ENCODE measurements around the gene DENND5B.

Gene DENND5B

DNA sequence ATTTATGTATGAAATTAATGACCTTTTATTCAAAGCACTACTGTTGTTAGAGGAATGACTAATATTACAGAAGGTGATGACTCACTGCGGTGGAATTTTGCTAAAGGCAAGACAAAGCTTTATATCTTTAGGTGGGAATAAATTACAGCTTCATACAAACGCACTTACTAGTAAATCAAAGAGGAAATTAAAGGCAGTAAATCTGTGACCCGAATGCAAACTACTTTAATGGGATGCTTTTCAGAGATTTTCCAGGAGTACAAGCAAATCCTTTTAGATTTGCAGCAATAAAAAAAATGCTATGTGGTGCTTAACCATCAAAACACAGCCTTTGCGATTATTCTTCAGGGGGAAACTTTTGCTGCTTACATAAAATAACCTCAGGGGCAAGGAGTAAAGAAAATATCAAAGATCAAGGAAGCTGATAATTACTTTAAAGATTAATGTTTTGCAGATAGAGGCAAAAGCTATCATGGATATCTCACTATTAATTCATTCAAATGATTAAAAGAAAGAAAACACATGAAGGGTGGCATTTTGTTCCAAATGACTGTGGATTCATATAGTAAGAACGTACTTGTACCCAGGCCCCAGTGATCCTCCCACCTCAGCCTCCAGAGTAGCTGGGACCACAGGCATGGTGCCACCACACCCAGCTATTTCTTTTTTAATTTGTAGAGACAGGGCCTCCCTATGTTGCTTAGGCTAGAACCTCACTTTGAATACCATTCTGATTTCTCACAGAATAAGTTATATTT lies 98.9 kb downstream of the DENND5B start (continued):
- TF ChIP-seq ZXDB (tag by site-specific recombination; IDR thresholded peaks at IDR 0.05), result peak; percentile 70
- no peak; the same call in 1 of the 2 replicates for TF ChIP-seq ZNF184 (tag by site-specific recombination; IDR thresholded peaks at IDR 0.05)
- TF ChIP-seq ZNF157 (tag by site-specific recombination; IDR thresholded peaks at IDR 0.05), result no peak
- TF ChIP-seq ZNF24 (tag by site-specific recombination; IDR thresholded peaks at IDR 0.05), result no peak
- TF ChIP-seq ZNF629 (tag by site-specific recombination; IDR thresholded peaks at IDR 0.05), result peak; percentile 39
- no peak for TF ChIP-seq GLI4 (tag by site-specific recombination; IDR thresholded peaks at IDR 0.05)
- no peak for TF ChIP-seq ZNF621 (tag by site-specific recombination; IDR thresholded peaks at IDR 0.05)
- no peak for TF ChIP-seq ZNF23 (tag by site-specific recombination; IDR thresholded peaks at IDR 0.05; ENCODE audit: borderline replicate concordance)
- TF ChIP-seq, protein P1, sequence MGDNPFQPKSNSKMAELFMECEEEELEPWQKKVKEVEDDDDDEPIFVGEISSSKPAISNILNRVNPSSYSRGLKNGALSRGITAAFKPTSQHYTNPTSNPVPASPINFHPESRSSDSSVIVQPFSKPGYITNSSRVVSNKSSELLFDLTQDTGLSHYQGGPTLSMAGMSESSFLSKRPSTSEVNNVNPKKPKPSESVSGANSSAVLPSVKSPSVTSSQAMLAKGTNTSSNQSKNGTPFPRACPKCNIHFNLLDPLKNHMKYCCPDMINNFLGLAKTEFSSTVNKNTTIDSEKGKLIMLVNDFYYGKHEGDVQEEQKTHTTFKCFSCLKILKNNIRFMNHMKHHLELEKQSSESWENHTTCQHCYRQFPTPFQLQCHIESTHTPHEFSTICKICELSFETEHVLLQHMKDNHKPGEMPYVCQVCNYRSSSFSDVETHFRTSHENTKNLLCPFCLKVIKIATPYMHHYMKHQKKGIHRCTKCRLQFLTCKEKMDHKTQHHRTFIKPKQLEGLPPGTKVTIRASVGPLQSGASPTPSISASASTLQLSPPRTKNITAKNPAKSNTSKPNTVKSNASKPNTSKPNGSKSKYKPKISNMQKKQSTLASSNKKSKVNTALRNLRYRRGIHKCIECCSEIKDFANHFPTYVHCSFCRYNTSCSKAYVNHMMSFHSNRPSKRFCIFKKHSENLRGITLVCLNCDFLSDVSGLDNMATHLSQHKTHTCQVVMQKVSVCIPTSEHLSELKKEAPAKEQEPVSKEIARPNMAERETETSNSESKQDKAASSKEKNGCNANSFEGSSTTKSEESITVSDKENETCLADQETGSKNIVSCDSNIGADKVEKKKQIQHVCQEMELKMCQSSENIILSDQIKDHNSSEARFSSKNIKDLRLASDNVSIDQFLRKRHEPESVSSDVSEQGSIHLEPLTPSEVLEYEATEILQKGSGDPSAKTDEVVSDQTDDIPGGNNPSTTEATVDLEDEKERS (tag by site-specific recombination; IDR thresholded peaks at IDR 0.05), result no peak
- TF ChIP-seq ZBTB8A (tag by site-specific recombination; IDR thresholded peaks at IDR 0.05), result peak; percentile 41
- no peak for TF ChIP-seq GLIS1 (tag by site-specific recombination; IDR thresholded peaks at IDR 0.05)
- TF ChIP-seq ZNF146 (tag by site-specific recombination; IDR thresholded peaks at IDR 0.05), result no peak
- no peak for TF ChIP-seq ZNF10 (tag by site-specific recombination; IDR thresholded peaks at IDR 0.05)
- TF ChIP-seq ZFP69B (tag by site-specific recombination; IDR thresholded peaks at IDR 0.05), result no peak
- TF ChIP-seq ZNF19 (tag by site-specific recombination; IDR thresholded peaks at IDR 0.05; ENCODE audit: low read depth), result no peak
- TF ChIP-seq, protein P2, sequence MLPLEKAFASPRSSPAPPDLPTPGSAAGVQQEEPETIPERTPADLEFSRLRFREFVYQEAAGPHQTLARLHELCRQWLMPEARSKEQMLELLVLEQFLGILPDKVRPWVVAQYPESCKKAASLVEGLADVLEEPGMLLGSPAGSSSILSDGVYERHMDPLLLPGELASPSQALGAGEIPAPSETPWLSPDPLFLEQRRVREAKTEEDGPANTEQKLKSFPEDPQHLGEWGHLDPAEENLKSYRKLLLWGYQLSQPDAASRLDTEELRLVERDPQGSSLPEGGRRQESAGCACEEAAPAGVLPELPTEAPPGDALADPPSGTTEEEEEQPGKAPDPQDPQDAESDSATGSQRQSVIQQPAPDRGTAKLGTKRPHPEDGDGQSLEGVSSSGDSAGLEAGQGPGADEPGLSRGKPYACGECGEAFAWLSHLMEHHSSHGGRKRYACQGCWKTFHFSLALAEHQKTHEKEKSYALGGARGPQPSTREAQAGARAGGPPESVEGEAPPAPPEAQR (tag by site-specific recombination; IDR thresholded peaks at IDR 0.05), result no peak
- TF ChIP-seq ZNF514 (tag by site-specific recombination; IDR thresholded peaks at IDR 0.05), result no peak
- no peak for TF ChIP-seq ZNF837 (tag by site-specific recombination; IDR thresholded peaks at IDR 0.05)
- no peak for TF ChIP-seq ZNF274 (IDR thresholded peaks at IDR 0.05; ENCODE audit: low read length)
- no peak for TF ChIP-seq ZNF274 (tag by site-specific recombination; IDR thresholded peaks at IDR 0.05; ENCODE audit: borderline replicate concordance)
- no peak for TF ChIP-seq ZNF664 (tag by site-specific recombination; IDR thresholded peaks at IDR 0.05)
- TF ChIP-seq, protein P3, sequence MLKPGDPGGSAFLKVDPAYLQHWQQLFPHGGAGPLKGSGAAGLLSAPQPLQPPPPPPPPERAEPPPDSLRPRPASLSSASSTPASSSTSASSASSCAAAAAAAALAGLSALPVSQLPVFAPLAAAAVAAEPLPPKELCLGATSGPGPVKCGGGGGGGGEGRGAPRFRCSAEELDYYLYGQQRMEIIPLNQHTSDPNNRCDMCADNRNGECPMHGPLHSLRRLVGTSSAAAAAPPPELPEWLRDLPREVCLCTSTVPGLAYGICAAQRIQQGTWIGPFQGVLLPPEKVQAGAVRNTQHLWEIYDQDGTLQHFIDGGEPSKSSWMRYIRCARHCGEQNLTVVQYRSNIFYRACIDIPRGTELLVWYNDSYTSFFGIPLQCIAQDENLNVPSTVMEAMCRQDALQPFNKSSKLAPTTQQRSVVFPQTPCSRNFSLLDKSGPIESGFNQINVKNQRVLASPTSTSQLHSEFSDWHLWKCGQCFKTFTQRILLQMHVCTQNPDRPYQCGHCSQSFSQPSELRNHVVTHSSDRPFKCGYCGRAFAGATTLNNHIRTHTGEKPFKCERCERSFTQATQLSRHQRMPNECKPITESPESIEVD (tag by site-specific recombination; IDR thresholded peaks at IDR 0.05), result peak; percentile 99
- TF ChIP-seq, protein P4, sequence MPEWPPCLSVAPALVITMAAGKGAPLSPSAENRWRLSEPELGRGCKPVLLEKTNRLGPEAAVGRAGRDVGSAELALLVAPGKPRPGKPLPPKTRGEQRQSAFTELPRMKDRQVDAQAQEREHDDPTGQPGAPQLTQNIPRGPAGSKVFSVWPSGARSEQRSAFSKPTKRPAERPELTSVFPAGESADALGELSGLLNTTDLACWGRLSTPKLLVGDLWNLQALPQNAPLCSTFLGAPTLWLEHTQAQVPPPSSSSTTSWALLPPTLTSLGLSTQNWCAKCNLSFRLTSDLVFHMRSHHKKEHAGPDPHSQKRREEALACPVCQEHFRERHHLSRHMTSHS (tag by site-specific recombination; IDR thresholded peaks at IDR 0.05), result no peak
- peak; percentile 100 for TF ChIP-seq GFI1B (tag by site-specific recombination; IDR thresholded peaks at IDR 0.05)
- no peak for TF ChIP-seq ZNF677 (tag by site-specific recombination; IDR thresholded peaks at IDR 0.05)
- TF ChIP-seq OSR2 (tag by site-specific recombination; IDR thresholded peaks at IDR 0.05), result peak; percentile 71
- TF ChIP-seq, protein P5, sequence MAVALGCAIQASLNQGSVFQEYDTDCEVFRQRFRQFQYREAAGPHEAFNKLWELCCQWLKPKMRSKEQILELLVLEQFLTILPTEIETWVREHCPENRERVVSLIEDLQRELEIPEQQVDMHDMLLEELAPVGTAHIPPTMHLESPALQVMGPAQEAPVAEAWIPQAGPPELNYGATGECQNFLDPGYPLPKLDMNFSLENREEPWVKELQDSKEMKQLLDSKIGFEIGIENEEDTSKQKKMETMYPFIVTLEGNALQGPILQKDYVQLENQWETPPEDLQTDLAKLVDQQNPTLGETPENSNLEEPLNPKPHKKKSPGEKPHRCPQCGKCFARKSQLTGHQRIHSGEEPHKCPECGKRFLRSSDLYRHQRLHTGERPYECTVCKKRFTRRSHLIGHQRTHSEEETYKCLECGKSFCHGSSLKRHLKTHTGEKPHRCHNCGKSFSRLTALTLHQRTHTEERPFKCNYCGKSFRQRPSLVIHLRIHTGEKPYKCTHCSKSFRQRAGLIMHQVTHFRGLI (tag by site-specific recombination; IDR thresholded peaks at IDR 0.05), result no peak
- TF ChIP-seq, protein P6, sequence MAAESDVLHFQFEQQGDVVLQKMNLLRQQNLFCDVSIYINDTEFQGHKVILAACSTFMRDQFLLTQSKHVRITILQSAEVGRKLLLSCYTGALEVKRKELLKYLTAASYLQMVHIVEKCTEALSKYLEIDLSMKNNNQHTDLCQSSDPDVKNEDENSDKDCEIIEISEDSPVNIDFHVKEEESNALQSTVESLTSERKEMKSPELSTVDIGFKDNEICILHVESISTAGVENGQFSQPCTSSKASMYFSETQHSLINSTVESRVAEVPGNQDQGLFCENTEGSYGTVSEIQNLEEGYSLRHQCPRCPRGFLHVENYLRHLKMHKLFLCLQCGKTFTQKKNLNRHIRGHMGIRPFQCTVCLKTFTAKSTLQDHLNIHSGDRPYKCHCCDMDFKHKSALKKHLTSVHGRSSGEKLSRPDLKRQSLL (tag by site-specific recombination; IDR thresholded peaks at IDR 0.05), result no peak
- no peak for TF ChIP-seq ZNF221 (tag by site-specific recombination; IDR thresholded peaks at IDR 0.05; ENCODE audit: borderline replicate concordance)
- TF ChIP-seq ZSCAN23 (tag by site-specific recombination; IDR thresholded peaks at IDR 0.05), result no peak
- TF ChIP-seq ZIC2 (tag by site-specific recombination; IDR thresholded peaks at IDR 0.05), result no peak
- no peak for TF ChIP-seq ZNF16 (tag by site-specific recombination; IDR thresholded peaks at IDR 0.05; ENCODE audit: low read depth)
- no peak for TF ChIP-seq ZNF175 (tag by site-specific recombination; IDR thresholded peaks at IDR 0.05)

Measured in HEK293 (cell line).